Heart right ventricle (tissue), 16 donors: ENCODE measurements around the gene IPO5. TPM values are rescaled to one million over a fixed set of nuclear protein-coding genes. Genes with fewer than 3 reads are reported as not detected.

Experiments used
- ATAC-seq, 8 donors: fragments of 200-7000 bp; cut with Tn5 transposase; one replicate each; pipeline ENCODE4 v1.9.1; 2020; ENCODE audit warnings: mild to moderate bottlenecking in 8 of 8, moderate library complexity in 8 of 8, moderate number of reproducible peaks in 1 of 8
- DNase-seq, 2 donors: peaks; one replicate each; pipeline ENCODE4 v3.0.0-alpha.2; 2020
- H3K27ac ChIP-seq, 10 donors: fragments of 200-600 bp; sonication (generic) in 2 of 10; one replicate each; pipeline versions ENCODE4 v1.5.0 to v1.8.0; 2020 to 2022; ENCODE audit warnings: mild to moderate bottlenecking in 3 of 10
- H3K27me3 ChIP-seq, 7 donors: fragments of 200-600 bp; one replicate each; pipeline ENCODE4 v1.8.0; 2021 to 2022; ENCODE audit warnings: mild to moderate bottlenecking in 2 of 7
- H3K36me3 ChIP-seq, 9 donors: fragments of 200-600 bp; sonication (generic) in 1 of 9; one replicate each; pipeline versions ENCODE4 v1.5.0 to v1.8.0; 2020 to 2022; ENCODE audit warnings: mild to moderate bottlenecking in 2 of 9
- H3K4me1 ChIP-seq, 9 donors: fragments of 200-600 bp; sonication (generic) in 1 of 9; one replicate each; pipeline versions ENCODE4 v1.5.0 to v1.8.0; 2020 to 2022; ENCODE audit warnings: mild to moderate bottlenecking in 4 of 9
- H3K4me3 ChIP-seq, 10 donors: fragments of 200-600 bp; sonication (generic) in 2 of 10; one replicate each; pipeline versions ENCODE4 v1.5.0 to v1.8.0; 2020 to 2022; ENCODE audit warnings: mild to moderate bottlenecking in 7 of 10, moderate library complexity in 2 of 10
- H3K9me3 ChIP-seq, 11 donors: fragments of 200-600 bp in 10 of 11; sonication (generic) in 2 of 11; one replicate each; pipeline versions ENCODE4 v1.5.0 to v1.8.0; 2013 to 2022; ENCODE audit warnings: mild to moderate bottlenecking in 2 of 11, control low read depth in 1 of 11, moderate library complexity in 1 of 11
- CTCF ChIP-seq, 9 donors: fragments of 200-600 bp; sonication (generic) in 2 of 9; IDR thresholded peaks; one replicate each; pipeline versions ENCODE4 v1.5.0 to v1.8.0; 2021 to 2022; ENCODE audit warnings: antibody characterized with exemption in 9 of 9, mild to moderate bottlenecking in 5 of 9, moderate library complexity in 1 of 9
- WGBS, 2 donors: extraction: QIAGEN DNeasy Blood & Tissue Kit; methylation state at CpG; one replicate each; pipeline ENCODE4 v1.1.7; 2013; ENCODE audit warnings: inconsistent platforms in 1 of 2; 5-methylcytosine and 5-hydroxymethylcytosine counted together
- intact Hi-C, 10 donors: fragments of 100-400 bp; cut with DNase I; formaldehyde crosslinking; loops; one replicate each; pipeline versions ENCODE4 v1.11.1 to v1.14.2; 2022
- polyA plus RNA-seq, 2 donors: library from polyadenylated mRNA; stranded (reverse); fragments of 200-250 nt; gene quantifications; one replicate each; pipeline ENCODE4 v1.2.3, GENCODE V29; 2013
- total RNA-seq, 10 donors: library from RNA; stranded (reverse); fragmentation: NEBNext Ultra II Directional in 3 of 10; extraction: Animal tissue kit (Norgen Biotek cat#: 25700) in 3 of 10; gene quantifications; one replicate each; pipeline versions ENCODE4 v1.2.1 to v1.2.4, GENCODE V29; 2021 to 2023
- donor health status: Arrhythmogenic right ventricular cardiomyopathy.
- donor health status: ischemic (EF 13 %, LVEDD 7.1; RV severe dilation, severe dysfunction).
- donor health status: healthy with polysubstance abuse.
- donor health status: DM: no; HTN: yes; CAD: no.
- donor health status: DM: no; HTN: no; CAD: no.
- donor health status: ischemic (EF 25% LVEDD 6.9; RV normal size, moderate dysfunction).
- donor health status: ischemic (EF 25% LVEDD 5.7; RV mildly dilated, moderate dysfunction).
- donor health status: healthy.
- donor health status: DM: yes; HTN: yes; CAD: no.
- donor health status: Ischemic cardiomyopathy.
- donor health status: ischemic (EF 35%, LVEDD 5.7; RV mildly dilated, moderate dysfunction).
- donor health status: nonischemic (EF 11% LVEDD 7.7; RV severe dilation, severe dysfunction).
- donor health status: DM: yes; HTN: yes; CAD: no.
- donor health status: PGD.
- donor health status: ischemic (EF 29% LVEDD 5.4; RV normal size, mild dysfunction).
- donor health status: nonischemic (EF 23%, LVEDD 6.1; RV moderate dilation, normal function).

IPO5 gene
- total and polyA plus RNA-seq, 12 donors, result 17.0 to 149 (median 115) TPM

GRCh38 chr13:98065468-98065867, 112.0 kb downstream of the IPO5 start:
- Histone ChIP-seq H3K4me3 (no peak overlapping the region), H3K27ac (no peak overlapping the region), H3K4me1 (no peaks in the 10 kb centered on the region), H3K36me3 (no peaks in the 10 kb centered on the region), H3K27me3 (peaks cover 0 to 3% (median 0%) of the 10 kb centered on the region in 7 donors), H3K9me3 (no peaks in the 10 kb centered on the region)
- intact Hi-C loops, result no loop called here
- no peak for TF ChIP-seq CTCF (IDR thresholded peaks at IDR 0.05)
- ATAC-seq, result no peak
- DNase-seq, result no peak
- 72 to 92% methylated on average over 1 of the region's 1 CpG for WGBS, 2 donors

GRCh38 chr13:98066636-98067035, 113.2 kb downstream of the IPO5 start:
- intact Hi-C loops, result no loop called here
- no peak for ATAC-seq
- H3K9me3 ChIP-seq, result no peaks in the 10 kb centered on the region
- DNase-seq, result no peak
- TF ChIP-seq CTCF (IDR thresholded peaks at IDR 0.05), result no peak
- no peaks in the 10 kb centered on the region for H3K4me1 ChIP-seq
- H3K27ac ChIP-seq, result no peak overlapping the region
- H3K36me3 ChIP-seq, result no peaks in the 10 kb centered on the region
- WGBS, 2 donors, result 68 to 71% methylated on average over 4 of the region's 4 CpGs
- H3K4me3 ChIP-seq, result no peak overlapping the region
- H3K27me3 ChIP-seq, result peaks cover 0 to 3% (median 0%) of the 10 kb centered on the region in 7 donors

GRCh38 chr13:98068521-98068920, 115.0 kb downstream of the IPO5 start:
- no peaks in the 10 kb centered on the region for H3K4me1 ChIP-seq
- DNase-seq (no peak), ATAC-seq (no peak)
- no peak overlapping the region for H3K4me3 ChIP-seq
- no peak overlapping the region for H3K27ac ChIP-seq
- intact Hi-C loops, result no loop called here
- 70 to 71% methylated on average over 9 of the region's 9 CpGs for WGBS, 2 donors
- TF ChIP-seq CTCF (IDR thresholded peaks at IDR 0.05), result no peak
- H3K27me3 ChIP-seq, result peaks cover 0 to 3% (median 0%) of the 10 kb centered on the region in 7 donors
- no peaks in the 10 kb centered on the region for H3K36me3 ChIP-seq
- H3K9me3 ChIP-seq, result no peaks in the 10 kb centered on the region

GRCh38 chr13:98069985-98070384, 116.5 kb downstream of the IPO5 start:
- intact Hi-C loops, result no loop called here
- no peaks in the 10 kb centered on the region for H3K4me1 ChIP-seq
- H3K9me3 ChIP-seq, result no peaks in the 10 kb centered on the region
- H3K36me3 ChIP-seq, result no peaks in the 10 kb centered on the region
- no peak overlapping the region for H3K4me3 ChIP-seq
- TF ChIP-seq CTCF (IDR thresholded peaks at IDR 0.05), result no peak
- ATAC-seq (no peak), DNase-seq (no peak)
- peaks cover 0 to 3% (median 0%) of the 10 kb centered on the region in 7 donors for H3K27me3 ChIP-seq
- 92% methylated on average over 1 of the region's 1 CpG for WGBS, 2 donors
- no peak overlapping the region for H3K27ac ChIP-seq
